HepG2 (cell line): ENCODE measurements around the gene ZNF121. TPM values are rescaled to one million over a fixed set of nuclear protein-coding genes. Genes with fewer than 3 reads are reported as not detected.

Experiments
- ARNTL ChIP-seq: sonication (generic); formaldehyde crosslinking; IDR thresholded peaks from 2 replicates; pipeline ENCODE4 v1.4.0; 2020; ENCODE audit warnings: mild to moderate bottlenecking, missing genetic modification reagents
- CBX2 ChIP-seq, 2 experiments: fragments of 200-600 bp in 1 of 2; sonication (generic); formaldehyde crosslinking in 1 of 2; IDR thresholded peaks; 2 replicates each; pipeline versions ENCODE4 v1.7.0 to v1.8.1; 2018 to 2022; ENCODE audit warnings: low read depth in 2 of 2, low read length in 1 of 2, mild to moderate bottlenecking in 1 of 2, missing genetic modification reagents in 1 of 2
- FOXA3 ChIP-seq: IDR thresholded peaks from 2 replicates; pipeline ENCODE4 v1.6.1; 2016; ENCODE audit warnings: missing genetic modification reagents, missing compliant biosample characterization
- KMT2B ChIP-seq: IDR thresholded peaks from 2 replicates; pipeline ENCODE4 v1.6.1; 2016; ENCODE audit warnings: missing genetic modification reagents, missing compliant biosample characterization
- NAIF1 ChIP-seq: sonication (generic); formaldehyde crosslinking; IDR thresholded peaks from 2 replicates; pipeline ENCODE4 v1.5.0; 2020; ENCODE audit warnings: mild to moderate bottlenecking, missing genetic modification reagents, borderline replicate concordance
- NFKB2 ChIP-seq: sonication (generic); formaldehyde crosslinking; IDR thresholded peaks from 2 replicates; pipeline ENCODE4 v1.4.0; 2020; ENCODE audit warnings: missing genetic modification reagents, borderline replicate concordance
- PLRG1 ChIP-seq: fragments of 450-650 bp; conservative IDR thresholded peaks from 2 replicates; pipeline ENCODE4 v1.6.1; 2016
- SRY ChIP-seq: sonication (generic); formaldehyde crosslinking; IDR thresholded peaks from 2 replicates; pipeline ENCODE4 v1.8.0; 2022; ENCODE audit warnings: mild to moderate bottlenecking, missing genetic modification reagents
- STAG1 ChIP-seq: sonication (generic); formaldehyde crosslinking; IDR thresholded peaks from 2 replicates; pipeline ENCODE4 v1.4.0; 2020; ENCODE audit warnings: missing genetic modification reagents
- THYN1 ChIP-seq: sonication (generic); formaldehyde crosslinking; IDR thresholded peaks from 2 replicates; pipeline ENCODE4 v1.8.1; 2023; ENCODE audit warnings: low read depth, mild to moderate bottlenecking, moderate library complexity, missing genetic modification reagents, borderline replicate concordance
- polyA plus RNA-seq, 8 experiments: library from polyadenylated mRNA; depleted of rRNA in 3 of 8; stranded (reverse) in 7 of 8; unstranded in 1 of 8; fragments of >200 nt; fragmentation: Illumina TruSeq in 4 of 8; extraction: Trizol in 4 of 8; gene quantifications; 2 replicates each; pipeline versions ENCODE4 v1.2.1 to v1.2.3, GENCODE V29; 2011 to 2016; ENCODE audit warnings: low read depth in 4 of 8, missing spikeins in 1 of 8, mixed read lengths in 1 of 8; ENCODE audit not compliant: insufficient read depth in 1 of 8
- total RNA-seq, 5 experiments: library from RNA; depleted of rRNA; stranded (reverse); fragments of >200 nt; fragmentation: Illumina TruSeq; extraction: Trizol; gene quantifications; 2 replicates each; pipeline ENCODE4 v1.2.3, GENCODE V29; 2016; ENCODE audit warnings: low read depth in 1 of 5
- TF ChIP-seq, protein P1 (sequence below): sonication (generic); formaldehyde crosslinking; IDR thresholded peaks from 2 replicates; pipeline ENCODE4 v1.4.0; 2020; ENCODE audit warnings: mild to moderate bottlenecking, missing genetic modification reagents
- TF ChIP-seq, protein P2 (sequence below): sonication (generic); formaldehyde crosslinking; IDR thresholded peaks from 2 replicates; pipeline ENCODE4 v1.4.0; 2020; ENCODE audit warnings: low read depth, missing genetic modification reagents
- TF ChIP-seq, protein P3 (sequence below): IDR thresholded peaks from 2 replicates; pipeline ENCODE4 v1.6.1; 2012; ENCODE audit warnings: low read depth, low read length, improper control_type of control experiment
- TF ChIP-seq, protein P4 (sequence below): sonication (generic); formaldehyde crosslinking; IDR thresholded peaks from 2 replicates; pipeline ENCODE4 v1.4.0; 2020; ENCODE audit warnings: missing genetic modification reagents, borderline replicate concordance
- TF ChIP-seq, protein P5 (sequence below): sonication (generic); formaldehyde crosslinking; IDR thresholded peaks from 2 replicates; pipeline ENCODE4 v1.4.0; 2020; ENCODE audit warnings: missing genetic modification reagents

Gene ZNF121
- total and polyA plus RNA-seq, 2 of the 13 experiments (the other 11 are each of a cell fraction or from before 2014, with no cell fraction given): 7.8 to 56.3 TPM

DNA sequence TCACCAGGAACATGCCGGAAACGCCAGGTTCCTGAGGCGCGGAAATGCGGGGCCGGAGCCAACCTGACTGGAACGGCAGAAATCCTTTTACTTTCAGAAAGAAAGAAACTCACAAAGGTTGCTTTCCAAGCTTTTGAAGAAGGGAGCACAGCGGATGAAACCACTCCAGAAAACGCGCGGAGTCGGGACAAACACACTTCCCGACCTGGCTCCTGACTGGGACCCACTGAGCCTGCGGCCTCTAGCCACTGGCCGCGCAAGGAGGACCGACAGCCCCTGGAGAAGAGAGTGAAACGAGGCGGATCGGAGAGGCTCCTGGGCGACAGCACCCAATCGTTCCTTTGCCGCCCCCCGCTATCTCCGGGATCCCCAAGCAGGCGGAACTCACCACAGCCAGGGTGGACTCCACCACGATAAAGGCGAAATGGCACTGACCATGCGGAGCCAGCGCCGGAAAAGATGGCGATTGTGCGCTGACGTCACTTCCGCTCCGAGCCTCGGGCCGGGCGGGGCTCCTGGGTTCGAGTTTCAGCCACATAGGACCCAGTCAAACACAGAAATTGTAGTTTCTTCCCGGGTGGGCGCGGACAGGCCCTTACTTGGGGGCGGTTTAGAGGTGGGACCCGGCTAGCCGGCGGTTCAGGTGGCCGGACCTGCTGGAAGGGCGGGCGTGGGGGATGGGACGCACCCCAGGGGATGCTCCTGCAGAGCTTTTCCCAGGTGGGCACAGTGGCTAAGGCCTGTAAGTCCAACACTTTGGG is at the start of gene ZNF121 (continued):
- TF ChIP-seq, protein P1, sequence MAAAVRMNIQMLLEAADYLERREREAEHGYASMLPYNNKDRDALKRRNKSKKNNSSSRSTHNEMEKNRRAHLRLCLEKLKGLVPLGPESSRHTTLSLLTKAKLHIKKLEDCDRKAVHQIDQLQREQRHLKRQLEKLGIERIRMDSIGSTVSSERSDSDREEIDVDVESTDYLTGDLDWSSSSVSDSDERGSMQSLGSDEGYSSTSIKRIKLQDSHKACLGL (CRISPR knock-in tag): peak; percentile 91; the same call in 1 of the 2 replicates
- TF ChIP-seq CBX2 (IDR thresholded peaks at IDR 0.05; ENCODE audit: low read depth, low read length) (no peak), CBX2 (CRISPR knock-in tag; IDR thresholded peaks at IDR 0.05; ENCODE audit: low read depth) (no peak), PLRG1 (no peak), NAIF1 (CRISPR knock-in tag) (no peak), SRY (CRISPR knock-in tag) (peak; percentile 98), FOXA3 (CRISPR knock-in tag) (0 out of 2 replicates have a peak, but pooled peaks have one; percentile 19), THYN1 (no peak), NFKB2 (CRISPR knock-in tag) (peak; percentile 91; the same call in 1 of the 2 replicates), KMT2B (CRISPR knock-in tag) (peak; percentile 74; the same call in 1 of the 2 replicates), ARNTL (CRISPR knock-in tag) (no peak), STAG1 (CRISPR knock-in tag) (0 out of 2 replicates have a peak, but pooled peaks have one; percentile 2)
- TF ChIP-seq, protein P2, sequence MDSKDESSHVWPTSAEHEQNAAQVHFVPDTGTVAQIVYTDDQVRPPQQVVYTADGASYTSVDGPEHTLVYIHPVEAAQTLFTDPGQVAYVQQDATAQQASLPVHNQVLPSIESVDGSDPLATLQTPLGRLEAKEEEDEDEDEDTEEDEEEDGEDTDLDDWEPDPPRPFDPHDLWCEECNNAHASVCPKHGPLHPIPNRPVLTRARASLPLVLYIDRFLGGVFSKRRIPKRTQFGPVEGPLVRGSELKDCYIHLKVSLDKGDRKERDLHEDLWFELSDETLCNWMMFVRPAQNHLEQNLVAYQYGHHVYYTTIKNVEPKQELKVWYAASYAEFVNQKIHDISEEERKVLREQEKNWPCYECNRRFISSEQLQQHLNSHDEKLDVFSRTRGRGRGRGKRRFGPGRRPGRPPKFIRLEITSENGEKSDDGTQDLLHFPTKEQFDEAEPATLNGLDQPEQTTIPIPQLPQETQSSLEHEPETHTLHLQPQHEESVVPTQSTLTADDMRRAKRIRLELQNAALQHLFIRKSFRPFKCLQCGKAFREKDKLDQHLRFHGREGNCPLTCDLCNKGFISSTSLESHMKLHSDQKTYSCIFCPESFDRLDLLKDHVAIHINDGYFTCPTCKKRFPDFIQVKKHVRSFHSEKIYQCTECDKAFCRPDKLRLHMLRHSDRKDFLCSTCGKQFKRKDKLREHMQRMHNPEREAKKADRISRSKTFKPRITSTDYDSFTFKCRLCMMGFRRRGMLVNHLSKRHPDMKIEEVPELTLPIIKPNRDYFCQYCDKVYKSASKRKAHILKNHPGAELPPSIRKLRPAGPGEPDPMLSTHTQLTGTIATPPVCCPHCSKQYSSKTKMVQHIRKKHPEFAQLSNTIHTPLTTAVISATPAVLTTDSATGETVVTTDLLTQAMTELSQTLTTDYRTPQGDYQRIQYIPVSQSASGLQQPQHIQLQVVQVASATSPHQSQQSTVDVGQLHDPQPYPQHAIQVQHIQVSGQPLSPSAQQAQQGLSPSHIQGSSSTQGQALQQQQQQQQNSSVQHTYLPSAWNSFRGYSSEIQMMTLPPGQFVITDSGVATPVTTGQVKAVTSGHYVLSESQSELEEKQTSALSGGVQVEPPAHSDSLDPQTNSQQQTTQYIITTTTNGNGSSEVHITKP (CRISPR knock-in tag): peak; percentile 81; the same call in 1 of the 2 replicates
- TF ChIP-seq, protein P3, sequence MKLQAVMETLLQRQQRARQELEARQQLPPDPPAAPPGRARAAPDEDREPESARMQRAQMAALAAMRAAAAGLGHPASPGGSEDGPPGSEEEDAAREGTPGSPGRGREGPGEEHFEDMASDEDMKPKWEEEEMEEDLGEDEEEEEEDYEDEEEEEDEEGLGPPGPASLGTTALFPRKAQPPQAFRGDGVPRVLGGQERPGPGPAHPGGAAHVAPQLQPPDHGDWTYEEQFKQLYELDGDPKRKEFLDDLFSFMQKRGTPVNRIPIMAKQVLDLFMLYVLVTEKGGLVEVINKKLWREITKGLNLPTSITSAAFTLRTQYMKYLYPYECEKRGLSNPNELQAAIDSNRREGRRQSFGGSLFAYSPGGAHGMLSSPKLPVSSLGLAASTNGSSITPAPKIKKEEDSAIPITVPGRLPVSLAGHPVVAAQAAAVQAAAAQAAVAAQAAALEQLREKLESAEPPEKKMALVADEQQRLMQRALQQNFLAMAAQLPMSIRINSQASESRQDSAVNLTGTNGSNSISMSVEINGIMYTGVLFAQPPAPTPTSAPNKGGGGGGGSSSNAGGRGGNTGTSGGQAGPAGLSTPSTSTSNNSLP: no peak
- TF ChIP-seq, protein P4, sequence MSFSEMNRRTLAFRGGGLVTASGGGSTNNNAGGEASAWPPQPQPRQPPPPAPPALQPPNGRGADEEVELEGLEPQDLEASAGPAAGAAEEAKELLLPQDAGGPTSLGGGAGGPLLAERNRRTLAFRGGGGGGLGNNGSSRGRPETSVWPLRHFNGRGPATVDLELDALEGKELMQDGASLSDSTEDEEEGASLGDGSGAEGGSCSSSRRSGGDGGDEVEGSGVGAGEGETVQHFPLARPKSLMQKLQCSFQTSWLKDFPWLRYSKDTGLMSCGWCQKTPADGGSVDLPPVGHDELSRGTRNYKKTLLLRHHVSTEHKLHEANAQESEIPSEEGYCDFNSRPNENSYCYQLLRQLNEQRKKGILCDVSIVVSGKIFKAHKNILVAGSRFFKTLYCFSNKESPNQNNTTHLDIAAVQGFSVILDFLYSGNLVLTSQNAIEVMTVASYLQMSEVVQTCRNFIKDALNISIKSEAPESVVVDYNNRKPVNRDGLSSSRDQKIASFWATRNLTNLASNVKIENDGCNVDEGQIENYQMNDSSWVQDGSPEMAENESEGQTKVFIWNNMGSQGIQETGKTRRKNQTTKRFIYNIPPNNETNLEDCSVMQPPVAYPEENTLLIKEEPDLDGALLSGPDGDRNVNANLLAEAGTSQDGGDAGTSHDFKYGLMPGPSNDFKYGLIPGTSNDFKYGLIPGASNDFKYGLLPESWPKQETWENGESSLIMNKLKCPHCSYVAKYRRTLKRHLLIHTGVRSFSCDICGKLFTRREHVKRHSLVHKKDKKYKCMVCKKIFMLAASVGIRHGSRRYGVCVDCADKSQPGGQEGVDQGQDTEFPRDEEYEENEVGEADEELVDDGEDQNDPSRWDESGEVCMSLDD (CRISPR knock-in tag): peak; percentile 72; the same call in 1 of the 2 replicates
- TF ChIP-seq, protein P5, sequence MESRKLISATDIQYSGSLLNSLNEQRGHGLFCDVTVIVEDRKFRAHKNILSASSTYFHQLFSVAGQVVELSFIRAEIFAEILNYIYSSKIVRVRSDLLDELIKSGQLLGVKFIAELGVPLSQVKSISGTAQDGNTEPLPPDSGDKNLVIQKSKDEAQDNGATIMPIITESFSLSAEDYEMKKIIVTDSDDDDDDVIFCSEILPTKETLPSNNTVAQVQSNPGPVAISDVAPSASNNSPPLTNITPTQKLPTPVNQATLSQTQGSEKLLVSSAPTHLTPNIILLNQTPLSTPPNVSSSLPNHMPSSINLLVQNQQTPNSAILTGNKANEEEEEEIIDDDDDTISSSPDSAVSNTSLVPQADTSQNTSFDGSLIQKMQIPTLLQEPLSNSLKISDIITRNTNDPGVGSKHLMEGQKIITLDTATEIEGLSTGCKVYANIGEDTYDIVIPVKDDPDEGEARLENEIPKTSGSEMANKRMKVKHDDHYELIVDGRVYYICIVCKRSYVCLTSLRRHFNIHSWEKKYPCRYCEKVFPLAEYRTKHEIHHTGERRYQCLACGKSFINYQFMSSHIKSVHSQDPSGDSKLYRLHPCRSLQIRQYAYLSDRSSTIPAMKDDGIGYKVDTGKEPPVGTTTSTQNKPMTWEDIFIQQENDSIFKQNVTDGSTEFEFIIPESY (CRISPR knock-in tag): no peak
